ENCODE data around the gene AP5B1.
"Not testable (repeated sequence)": the region's sequence is repeated elsewhere in the genome, so short reads cannot be mapped to it uniquely, and the experiment has no call there.

AP5B1 gene

DNA sequence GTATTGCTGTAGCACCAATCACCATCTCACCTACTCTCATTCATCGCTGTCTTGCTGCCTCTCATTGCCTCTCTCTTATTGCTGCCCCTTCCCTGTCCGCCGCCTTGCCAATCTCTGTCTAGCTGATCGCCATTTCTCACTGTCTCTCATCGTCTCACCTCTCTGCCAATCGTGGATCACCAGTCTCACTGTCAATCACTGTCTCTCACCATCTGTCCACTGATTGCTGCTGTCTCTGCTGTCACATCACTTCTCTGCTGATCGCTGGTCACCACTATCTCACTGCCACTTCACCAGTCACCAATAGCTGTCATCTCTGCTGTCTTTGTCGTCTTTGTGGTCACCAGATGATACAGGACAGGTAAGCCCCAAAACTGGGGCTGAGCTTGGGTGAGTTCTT is 39.6 kb downstream of the AP5B1 start:
- H3K4me3 ChIP-seq (ENCODE audit: low read depth, low read length): no peak overlapping the region
- no peak for DNase-seq (ENCODE audit: low read depth)
- TF ChIP-seq, protein P1, sequence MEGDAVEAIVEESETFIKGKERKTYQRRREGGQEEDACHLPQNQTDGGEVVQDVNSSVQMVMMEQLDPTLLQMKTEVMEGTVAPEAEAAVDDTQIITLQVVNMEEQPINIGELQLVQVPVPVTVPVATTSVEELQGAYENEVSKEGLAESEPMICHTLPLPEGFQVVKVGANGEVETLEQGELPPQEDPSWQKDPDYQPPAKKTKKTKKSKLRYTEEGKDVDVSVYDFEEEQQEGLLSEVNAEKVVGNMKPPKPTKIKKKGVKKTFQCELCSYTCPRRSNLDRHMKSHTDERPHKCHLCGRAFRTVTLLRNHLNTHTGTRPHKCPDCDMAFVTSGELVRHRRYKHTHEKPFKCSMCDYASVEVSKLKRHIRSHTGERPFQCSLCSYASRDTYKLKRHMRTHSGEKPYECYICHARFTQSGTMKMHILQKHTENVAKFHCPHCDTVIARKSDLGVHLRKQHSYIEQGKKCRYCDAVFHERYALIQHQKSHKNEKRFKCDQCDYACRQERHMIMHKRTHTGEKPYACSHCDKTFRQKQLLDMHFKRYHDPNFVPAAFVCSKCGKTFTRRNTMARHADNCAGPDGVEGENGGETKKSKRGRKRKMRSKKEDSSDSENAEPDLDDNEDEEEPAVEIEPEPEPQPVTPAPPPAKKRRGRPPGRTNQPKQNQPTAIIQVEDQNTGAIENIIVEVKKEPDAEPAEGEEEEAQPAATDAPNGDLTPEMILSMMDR (IDR thresholded peaks at IDR 0.05; ENCODE audit: control insufficient read depth, extremely low read depth, insufficient read depth): no peak

GRCh38 chr11:65739022-65739421 is 41.8 kb downstream of the AP5B1 start:
- TF ChIP-seq, protein P1 (IDR thresholded peaks at IDR 0.05; ENCODE audit: control insufficient read depth, extremely low read depth, insufficient read depth): no peak
- no peak overlapping the region for H3K4me3 ChIP-seq (ENCODE audit: low read depth, low read length)
- no peak for DNase-seq (ENCODE audit: low read depth)

GRCh38 chr11:65736810-65737209 is 44.0 kb downstream of the AP5B1 start:
- DNase-seq (ENCODE audit: low read depth): no peak
- no peak overlapping the region for H3K4me3 ChIP-seq (ENCODE audit: low read depth, low read length)
- TF ChIP-seq, protein P1 (IDR thresholded peaks at IDR 0.05; ENCODE audit: control insufficient read depth, extremely low read depth, insufficient read depth): no peak

- H3K4me3 ChIP-seq (ENCODE audit: low read depth, low read length); DNase-seq (ENCODE audit: low read depth): not testable (repeated sequence)
These were observed 45.7 kb downstream of the AP5B1 start for GRCh38 chr11:65735111-65735510.

DNA sequence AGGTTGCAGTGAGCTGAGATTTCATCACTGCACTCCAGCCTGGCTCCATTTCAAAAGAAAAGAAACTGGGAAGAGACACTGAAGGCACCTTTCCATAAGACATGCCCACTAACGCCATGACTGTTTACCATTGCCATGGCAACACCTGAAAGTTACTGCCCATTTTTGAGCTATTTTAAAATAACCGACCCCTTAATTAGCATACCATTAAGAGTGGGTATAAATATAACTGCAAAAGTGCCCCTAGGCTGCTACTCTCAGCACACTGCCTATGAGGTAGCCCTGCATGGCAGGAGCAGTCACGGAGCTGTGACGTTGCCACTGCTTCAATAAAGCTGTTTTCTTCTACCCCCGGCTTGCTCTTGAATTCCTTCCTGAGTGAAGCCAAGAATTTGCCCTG is 50.3 kb downstream of the AP5B1 start:
- no peak for DNase-seq (ENCODE audit: low read depth)
- TF ChIP-seq, protein P1 (IDR thresholded peaks at IDR 0.05; ENCODE audit: control insufficient read depth, extremely low read depth, insufficient read depth): no peak

DNA sequence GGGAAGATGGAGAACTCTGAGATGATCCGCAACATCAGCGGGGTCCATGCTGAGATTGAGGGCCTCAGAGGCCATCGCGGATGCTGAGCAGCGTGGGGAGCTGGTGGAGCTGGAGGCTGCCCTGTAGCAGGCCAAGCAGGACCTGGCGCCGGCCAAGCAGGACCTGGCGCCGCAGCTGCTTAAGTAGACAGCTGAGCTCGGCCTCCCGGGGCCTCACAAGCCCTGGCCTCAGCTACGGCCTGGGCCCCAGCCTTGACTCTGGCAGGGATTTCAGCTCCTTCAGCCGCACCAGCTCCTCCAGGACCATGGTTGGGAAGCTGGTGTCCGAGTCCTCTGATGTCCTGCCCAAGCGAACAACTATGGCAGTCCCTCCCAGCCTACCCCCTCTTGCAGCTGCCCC is 52.9 kb downstream of the AP5B1 start:
- no peak for DNase-seq (ENCODE audit: low read depth)
- H3K4me3 ChIP-seq (ENCODE audit: low read depth, low read length): no peak overlapping the region
- TF ChIP-seq, protein P1 (IDR thresholded peaks at IDR 0.05; ENCODE audit: control insufficient read depth, extremely low read depth, insufficient read depth): no peak

More for the DNA sequence above, 50.3 kb downstream of the AP5B1 start:
- H3K4me3 ChIP-seq (ENCODE audit: low read depth, low read length): no peak overlapping the region

- DNase-seq (ENCODE audit: low read depth): no peak
- TF ChIP-seq, protein P1 (IDR thresholded peaks at IDR 0.05; ENCODE audit: control insufficient read depth, extremely low read depth, insufficient read depth): no peak
- no peak overlapping the region for H3K4me3 ChIP-seq (ENCODE audit: low read depth, low read length)
These were observed 54.1 kb downstream of the AP5B1 start for GRCh38 chr11:65726660-65727059.
